ENCODE data around the gene SLC2A3.
"Not testable (repeated sequence)": the region's sequence is repeated elsewhere in the genome, so short reads cannot be mapped to it uniquely, and the experiment has no call there.

The SLC2A3 gene

DNA sequence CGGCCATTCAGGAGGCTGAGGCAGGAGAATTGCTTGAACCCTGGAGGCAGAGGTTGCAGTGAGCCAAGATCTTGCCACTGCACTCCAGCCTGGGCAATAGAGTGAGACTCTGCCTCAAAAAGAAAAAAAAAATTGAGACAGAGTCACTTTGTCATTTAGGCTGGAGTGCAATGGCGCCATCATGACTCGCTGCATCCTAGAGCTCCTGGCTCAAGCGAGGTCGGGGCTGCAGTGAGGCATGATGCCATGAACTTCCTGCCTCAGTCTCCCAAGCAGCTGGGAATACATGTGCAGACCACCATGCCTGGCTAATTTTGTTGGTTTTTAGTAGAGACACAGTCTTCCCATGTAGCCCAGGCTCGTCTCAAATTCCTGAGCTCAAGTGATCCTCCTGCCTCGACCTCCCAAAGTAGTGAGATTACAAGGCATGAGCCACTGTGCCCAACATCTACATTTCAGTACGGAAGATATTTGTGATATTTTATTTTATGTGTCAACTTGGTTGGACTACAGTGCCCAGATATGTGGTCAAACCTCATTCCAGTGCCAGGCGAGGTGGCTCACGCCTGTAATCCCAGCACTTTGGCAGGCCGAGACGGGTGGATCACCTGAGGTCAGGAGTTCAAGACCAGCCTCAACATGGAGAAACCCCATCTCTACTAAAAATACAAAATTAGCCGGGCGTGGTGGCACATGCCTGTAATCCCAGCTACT lies 14.4 kb upstream of the SLC2A3 start:
- not testable (repeated sequence) for DNase-seq (ENCODE audit: low spot score)

DNA sequence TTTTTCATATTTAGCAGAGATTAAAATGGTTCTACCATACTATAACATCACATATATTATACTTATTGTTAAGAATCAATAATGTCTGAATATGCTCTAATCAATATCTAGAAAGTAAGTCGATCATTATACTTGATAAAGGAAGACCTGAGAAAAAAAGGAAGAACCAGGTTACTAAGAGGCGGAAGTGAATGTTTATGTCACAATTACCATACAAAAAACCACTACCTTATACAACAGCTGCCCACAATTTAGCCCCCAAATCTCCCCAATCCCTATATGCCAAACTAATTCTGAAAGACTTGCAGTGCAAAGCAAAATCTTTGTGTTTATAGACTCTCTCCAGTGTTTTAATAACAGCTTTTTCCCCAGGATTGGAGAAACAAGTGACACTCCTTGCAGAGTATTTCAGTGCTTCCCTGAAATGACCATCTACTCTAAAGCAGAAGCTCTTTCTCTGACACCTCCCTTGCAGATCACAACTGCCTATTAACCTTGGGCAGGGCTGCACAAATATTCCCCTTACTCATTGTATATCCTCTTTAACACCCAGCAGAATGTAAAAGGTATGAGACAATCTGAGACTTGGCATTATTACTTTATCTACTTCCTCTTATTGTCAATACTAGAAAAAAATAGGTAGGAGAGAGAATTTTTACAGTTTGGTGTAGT lies 12.7 kb upstream of the SLC2A3 start:
- DNase-seq (ENCODE audit: low spot score) = no peak

DNA sequence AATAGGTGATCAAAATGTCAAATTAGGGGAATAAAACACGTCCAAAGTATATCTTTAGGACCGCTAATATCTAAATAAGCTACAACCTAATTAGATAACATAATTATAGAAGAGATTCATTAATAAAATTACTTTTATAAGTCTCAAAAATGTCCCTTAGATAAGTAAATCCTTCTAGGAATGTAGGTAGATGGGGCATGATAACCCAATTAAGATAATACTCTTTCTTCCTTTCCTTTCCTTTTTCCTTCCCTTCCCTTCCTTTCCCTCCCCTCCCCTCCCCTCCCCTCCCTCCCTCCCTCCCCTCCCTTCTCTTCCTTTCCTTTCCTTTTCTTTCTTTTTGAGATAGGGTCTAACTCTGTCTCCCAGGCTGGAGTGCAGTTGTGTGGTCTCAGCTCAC lies 11.0 kb upstream of the SLC2A3 start:
- DNase-seq (ENCODE audit: low spot score) = no peak

DNA sequence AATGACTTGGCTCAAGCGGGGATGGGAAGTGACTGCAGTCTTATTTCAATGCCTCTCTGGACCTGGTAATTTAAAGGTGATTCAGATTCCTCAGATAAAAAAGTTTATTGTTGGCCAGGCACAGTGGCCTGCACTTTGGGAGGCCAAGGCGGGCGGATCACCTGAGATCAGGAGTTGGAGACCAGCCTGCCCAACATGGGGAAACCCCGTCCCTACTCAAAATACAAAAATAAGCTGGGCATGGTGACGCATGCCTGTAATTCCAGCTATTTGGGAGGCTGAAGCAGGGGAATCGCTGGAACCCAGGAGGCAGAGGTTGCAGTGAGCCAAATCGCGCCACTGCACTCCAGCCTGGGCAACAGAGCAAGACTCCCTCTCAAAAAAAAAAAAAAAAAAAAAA lies 8.8 kb upstream of the SLC2A3 start:
- not testable (repeated sequence) for DNase-seq (ENCODE audit: low spot score)

DNA sequence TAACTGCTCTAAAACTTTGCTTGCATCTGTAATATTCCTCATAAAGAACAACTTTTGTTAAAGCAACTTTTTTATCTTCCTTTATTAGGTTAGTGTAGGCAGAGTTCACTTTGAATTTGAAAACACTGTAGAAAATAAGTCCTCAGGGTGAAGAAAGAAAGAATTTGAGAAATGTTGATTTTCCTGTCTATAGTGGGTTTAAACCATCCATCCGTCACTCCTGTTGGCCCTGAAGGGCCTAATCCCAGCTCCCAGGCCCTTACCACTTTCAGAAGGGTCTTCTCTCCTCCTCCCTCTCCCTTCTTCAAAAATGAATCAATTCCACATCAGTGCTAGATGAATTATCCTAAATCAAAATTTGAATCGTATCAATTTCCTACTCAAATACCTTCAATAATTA lies 4.9 kb upstream of the SLC2A3 start:
- no peak for DNase-seq (ENCODE audit: low spot score)

DNA sequence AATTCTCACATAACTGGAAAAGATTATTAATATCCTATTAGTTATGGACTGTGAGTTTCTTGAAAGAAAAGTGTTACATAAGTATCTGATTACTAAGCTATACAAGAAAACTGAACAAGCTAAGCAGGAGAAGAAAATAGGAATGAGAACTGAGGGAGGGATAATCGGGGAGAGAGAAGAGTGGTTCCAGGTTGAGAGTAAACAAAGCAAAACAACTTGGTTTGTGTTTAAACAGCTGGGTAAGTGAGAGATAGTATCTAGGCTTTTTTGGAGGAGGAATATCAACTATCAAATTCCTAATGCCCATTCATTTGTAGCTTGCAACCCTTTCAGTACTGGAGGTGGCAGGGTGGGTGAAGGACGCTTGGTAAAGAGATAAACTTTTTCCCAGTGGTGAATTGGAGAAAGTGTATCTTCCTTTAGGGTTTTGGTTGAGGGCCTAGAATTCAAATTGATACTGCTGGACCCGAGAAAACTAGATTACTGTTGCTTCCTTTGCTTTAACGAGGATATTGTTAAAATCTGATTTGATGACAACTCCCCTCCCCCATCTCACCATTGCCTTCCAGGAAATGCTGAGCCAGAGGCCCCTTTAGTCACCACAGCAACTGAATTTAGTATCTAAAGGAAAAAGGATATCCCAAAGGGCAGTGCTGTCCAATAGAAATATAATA lies 2.0 kb upstream of the SLC2A3 start:
- DNase-seq (ENCODE audit: low spot score) = no peak

DNA sequence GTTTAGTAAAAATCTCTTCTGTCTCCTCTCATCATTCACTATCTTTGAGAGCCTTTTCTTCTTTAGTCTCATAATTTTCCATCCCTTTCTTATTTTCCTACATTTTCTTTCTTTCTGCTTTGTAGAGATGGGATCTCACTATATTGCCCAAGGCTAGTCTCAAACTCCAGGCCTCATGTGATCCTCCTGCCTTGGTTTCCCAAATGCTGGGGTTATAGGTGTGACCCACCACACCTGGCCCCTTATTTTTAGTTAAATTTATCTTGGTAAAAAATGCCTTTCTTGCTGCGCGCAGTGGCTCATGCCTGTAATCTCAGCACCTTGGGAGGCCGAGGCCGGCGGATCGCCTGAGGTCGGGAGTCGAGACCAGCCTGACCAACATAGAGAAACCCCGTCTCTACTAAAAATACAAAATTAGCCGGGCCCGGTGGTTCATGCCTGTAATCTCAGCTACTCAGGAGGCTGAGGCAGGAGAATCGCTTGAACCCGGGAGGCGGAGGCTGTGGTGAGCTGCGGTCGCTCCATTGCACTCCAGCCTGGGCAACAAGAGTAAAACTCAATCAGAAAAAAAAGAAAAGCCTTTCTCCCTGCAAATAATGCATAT lies 996 bp downstream of the SLC2A3 start:
- DNase-seq (ENCODE audit: low spot score) = no peak

DNA sequence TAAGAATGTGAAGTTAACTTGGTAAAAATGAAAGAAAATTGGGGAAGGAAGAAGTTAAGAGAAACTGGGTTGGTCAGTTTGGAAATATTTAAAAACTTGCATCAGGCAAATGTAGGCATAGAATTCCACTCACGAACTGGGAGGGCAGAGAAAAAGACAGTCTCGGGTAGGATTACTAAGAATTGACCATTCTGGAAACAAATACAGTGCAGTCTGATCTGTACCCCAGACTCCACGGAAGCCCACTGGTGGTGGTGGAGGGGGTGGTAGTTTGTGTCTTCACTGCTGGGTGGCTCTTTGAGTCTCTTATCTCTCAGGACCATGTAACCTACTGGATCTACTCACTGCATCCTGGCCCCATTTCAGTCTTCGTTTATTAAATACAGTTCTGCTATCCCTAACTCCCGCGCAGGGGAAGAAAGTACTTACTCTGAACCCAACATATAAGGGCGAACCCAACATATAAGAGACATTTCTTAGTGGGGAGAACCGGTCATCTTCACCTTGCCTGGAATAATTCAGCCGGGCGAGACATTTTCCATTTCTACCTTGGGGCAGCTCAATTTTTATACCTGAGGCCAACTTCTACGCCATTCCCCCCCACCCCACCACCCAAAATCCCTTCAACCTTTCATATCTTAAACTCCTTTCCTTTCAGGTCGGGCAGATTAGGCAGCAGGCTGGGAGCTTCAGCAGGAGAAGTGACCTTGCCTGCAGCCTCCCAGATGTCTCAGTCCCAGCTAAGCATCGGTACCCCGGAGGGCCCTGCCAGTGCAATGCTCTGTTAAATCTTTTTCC lies 1.7 kb downstream of the SLC2A3 start:
- no peak for DNase-seq (ENCODE audit: low spot score)

DNA sequence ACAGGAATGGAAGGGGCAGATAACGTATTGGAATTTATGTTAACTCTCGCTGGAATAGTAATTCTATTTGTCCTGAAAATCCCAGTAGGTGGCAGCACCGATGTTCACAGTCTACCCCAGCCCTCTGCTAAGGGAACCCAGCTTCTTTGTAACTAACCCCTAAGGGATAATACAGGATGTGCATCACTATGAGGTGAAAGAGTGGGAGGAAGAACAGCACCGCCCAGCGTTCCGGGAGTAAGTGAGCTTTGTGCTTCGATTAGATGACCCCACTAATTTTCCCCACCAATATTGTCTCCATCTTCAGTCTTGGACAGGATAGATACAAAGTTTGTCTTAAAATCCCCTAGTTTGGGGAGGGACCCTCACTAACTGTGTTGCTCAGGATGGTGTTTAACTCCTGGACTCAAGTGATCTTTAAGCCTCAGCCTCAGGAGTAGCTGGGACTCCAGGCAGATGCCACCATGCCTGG lies 2.7 kb downstream of the SLC2A3 start:
- DNase-seq (ENCODE audit: low spot score) = peak; percentile 81

DNA sequence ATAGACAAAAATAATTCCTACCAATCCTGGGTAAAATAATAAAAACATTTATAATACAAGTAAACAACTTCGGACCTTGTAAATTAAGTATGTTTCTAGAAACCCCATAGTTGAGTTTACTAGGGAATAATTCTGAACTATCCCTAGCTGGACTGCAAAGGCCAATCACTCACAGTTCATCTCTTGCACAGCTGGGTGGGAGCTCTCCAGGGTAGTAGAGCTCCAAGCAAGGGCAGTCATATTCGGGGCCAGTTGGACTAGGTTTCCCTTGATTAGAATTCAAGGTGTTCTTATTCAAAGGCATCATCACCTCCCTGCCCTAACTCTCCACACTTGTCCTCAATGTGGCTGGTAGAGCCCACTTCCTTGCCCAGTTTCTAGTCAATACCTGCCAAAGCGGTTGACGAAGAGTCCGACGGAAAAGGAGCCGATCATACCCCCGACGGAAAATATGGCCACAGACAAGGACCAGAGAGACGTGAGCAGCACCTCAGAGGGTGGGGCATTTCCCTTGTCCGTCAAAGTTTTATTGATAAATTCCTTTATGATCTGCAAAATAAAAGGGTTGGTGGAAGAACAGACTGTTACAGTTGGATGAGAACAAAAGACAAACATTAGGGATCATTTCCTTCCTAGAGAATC lies 3.3 kb downstream of the SLC2A3 start:
- DNase-seq (ENCODE audit: low spot score) = not testable (repeated sequence)

DNA sequence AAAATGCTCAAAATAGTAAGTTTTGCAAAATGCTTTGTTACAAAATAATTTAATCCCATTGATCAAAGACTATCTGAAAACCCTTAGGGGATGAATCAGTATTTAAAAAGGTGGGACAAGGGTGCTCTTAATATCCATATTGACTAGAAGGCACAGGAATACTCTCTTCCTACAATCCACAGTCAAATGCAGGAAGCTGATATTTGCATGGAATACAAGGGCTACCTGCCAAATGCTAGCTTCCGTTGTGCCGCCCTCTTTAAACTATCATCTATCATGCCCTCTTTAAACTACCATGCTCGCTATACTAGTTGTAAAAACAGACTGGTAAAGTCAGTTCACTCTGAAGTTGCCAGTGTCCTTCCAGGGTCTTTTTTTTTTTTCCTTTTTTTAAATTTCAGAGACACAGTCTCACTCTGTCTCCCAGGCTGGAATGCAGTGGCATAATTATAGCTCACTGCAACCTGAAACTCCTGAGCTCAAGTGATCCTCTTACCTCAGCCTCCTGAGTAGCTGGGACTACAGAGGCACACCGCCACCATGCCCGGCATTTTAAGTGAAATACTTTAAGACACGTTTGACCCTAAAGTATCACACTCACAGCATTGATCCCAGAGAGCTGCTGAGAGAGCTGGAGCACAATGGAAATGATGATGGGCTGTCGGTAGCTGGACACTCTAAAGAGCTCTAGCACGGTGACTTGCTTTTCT lies 6.7 kb downstream of the SLC2A3 start:
- no peak for DNase-seq (ENCODE audit: low spot score)

DNA sequence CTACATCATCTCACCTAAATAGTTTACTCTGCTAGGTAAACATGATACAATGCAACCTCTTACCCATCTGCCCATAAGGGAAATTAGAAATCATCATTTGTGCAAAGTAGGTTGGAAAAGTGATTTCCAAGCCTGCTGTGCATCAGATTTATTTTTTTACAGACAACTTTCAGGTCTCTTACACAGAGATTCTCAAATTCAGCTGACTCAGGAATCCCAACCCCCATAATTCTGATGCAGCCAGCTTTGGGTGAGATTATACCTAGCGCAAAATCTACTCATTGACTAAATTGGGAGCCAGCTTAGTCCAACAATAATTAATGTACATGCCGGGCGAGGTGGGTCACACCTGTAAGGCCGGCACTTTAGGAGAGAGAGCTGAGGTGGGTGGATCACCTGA lies 8.5 kb downstream of the SLC2A3 start:
- no peak for DNase-seq (ENCODE audit: low spot score)

DNA sequence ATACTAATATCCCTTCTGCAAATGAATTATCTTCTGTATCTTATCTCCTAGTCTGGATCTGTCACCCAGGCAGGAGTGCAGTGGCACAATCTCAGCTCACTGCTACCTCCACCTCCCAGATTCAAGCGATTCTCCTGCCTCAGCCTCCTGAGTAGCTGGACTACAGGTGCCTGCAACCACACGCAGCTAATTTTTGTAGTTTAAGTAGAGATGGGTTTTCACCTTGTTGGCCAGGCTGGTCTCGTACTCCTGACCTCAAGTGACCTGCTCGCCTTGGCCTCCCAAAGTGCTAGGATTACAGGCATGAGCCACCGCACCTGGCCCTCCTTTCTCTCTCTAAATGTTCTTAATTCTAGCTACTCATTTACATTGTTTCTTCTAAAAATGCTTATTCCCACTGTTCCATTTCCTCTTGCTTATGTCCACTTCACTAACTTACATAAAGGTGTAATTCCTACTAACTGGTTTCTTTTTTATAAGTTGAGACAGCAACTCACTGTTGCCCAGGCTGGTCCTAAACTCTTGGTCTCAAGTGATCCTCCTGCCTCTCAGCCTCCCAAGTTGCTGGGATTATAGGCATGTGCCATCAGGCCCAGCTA lies 9.8 kb downstream of the SLC2A3 start:
- not testable (repeated sequence) for DNase-seq (ENCODE audit: low spot score)

DNA sequence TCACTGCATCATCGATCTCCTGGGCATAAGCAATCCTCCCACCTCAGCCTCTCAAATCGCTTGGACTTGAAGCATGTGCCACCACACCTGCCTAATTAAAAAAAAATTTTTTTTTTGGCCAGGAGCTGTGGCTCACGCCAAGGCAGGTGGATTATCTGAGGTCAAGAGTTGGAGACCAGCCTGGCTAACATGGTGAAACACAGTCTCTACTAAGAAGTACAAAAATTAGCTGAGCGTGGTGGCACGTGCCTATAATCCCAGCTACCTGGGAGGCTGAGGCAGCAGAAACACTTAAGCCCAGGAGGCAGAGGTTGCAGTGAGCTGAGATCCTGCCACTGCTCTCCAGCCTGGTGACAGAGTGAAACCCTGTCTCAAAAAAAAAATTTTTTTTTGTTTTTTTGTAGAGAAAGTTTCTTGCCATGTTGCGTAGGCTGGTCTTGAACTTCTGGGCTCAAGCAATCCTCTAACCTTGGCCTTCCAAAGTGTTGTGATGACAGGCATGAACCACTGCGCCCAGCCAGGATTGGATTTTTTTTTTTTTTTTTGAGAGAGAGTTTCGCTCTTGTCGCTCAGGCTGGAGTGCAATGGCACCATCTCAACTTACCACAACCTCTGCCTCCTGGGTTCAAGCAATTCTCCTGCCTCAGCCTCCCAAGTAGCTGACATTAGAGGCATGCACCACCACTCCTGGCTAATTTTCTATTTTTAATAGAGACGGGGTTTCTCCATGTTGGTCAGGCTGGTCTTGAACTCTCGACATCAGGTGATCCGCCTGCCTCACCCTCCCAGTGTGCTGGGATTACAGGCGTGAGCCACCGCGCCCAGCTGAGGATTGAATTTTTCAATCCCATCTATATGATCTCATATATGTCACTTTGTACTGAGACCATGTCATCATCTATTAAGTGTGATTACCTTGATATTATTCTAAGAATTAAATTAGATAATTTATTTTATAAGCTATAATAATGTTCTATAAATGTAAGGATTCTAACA lies 12.4 kb downstream of the SLC2A3 start:
- no peak for DNase-seq (ENCODE audit: low spot score)

DNA sequence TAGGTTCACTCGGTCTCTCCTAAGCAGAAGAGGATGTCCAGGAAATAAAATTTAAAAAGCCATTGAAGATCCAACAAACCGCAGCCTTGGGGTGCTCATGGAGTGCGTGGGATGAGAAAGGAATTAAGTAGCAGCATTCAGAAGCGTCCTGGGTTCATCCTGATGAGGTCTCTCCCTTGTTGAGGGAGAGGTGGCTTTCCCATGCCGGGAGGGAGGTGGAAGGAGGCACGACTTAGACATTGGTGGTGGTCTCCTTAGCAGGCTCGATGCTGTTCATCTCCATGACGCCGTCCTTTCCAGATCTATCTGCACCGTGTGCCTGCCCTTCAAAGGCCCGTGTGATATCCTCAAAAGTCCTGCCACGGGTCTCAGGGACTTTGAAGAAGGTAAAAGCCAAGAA lies 14.8 kb downstream of the SLC2A3 start:
- DNase-seq (ENCODE audit: low spot score) = not testable (repeated sequence)

DNA sequence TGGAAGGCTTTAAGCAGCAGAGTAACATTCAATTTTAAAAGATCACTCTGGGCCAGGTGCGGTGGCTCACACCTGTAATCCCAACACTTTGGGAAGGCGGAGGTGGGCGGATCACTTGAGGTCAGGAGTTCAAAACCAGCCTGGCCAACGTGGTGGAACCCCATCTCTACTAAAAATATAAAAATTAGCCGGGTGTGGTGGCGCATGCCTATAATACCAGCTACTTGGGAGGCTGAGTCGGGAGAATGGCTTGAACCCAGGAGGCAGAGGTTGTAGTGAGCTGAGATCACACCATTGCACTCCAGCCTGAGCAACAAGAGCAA lies 17.8 kb downstream of the SLC2A3 start:
- DNase-seq (ENCODE audit: low spot score) = not testable (repeated sequence)

DNA sequence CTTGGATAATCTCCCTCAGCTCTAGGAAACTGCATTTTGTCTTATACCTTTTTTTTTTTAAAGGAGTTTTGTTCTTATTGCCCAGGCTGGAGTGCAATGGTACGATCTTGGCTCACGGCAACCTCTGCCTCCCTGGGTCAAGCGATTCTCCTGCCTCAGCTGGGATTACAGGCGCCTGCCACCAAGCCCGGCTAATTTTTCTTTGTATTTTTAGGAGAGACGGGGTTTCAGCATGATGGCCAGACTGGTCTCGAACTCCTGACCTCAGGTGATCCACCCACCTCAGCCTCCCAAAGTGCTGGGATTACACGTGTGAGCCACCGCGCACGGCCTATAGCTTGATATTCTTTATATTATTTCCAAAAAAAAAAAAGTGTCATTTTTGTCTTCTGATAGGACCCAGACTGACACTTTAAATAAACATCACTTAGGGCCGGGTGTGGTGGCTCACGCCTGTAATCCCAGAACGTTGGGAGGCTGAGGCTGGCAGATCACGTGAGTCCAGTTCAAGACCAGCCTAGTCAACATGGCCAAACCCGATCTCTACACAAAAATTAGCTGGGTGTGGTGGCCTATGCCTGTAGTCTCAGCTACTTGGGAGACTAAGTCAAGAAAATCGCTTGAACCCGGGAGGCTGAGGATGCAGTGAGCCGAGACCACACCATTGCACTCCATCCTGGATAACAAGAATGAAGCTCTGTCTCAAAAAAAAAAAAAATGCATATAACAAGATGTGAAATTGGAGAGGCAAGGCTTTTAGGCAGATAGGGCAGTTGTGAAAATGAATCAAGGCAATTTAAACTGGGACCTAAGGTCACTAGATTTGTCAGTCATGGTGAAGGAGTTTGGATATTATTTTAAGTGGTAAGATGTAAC lies 18.4 kb downstream of the SLC2A3 start:
- DNase-seq (ENCODE audit: low spot score) = no peak

DNA sequence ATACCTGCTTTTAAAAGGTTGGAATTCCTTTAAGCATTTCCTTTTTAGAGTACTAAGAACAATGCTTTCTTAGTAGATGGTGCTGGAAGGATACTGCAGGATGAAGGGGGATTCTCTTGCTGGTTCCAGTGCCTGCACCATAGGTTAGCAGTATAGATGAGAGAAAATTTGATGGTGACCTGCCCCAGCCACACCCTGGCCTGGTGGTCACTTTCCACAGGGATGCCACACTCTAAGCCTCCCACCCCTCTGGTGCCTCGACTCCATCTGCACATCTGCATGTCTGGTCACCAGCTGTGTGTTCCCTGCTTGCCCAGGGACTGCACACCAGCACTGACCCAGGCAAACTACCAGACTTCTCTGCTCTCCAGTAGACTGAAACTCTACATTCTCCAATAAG lies 19.1 kb downstream of the SLC2A3 start:
- no peak for DNase-seq (ENCODE audit: low spot score)
